Measurements from ENCODE around the gene F2. TPM values are rescaled to one million over a fixed set of nuclear protein-coding genes. Genes with fewer than 3 reads are reported as not detected.

F2 gene
- total RNA-seq, 1 experiment from 2014 or later: not detected

DNA sequence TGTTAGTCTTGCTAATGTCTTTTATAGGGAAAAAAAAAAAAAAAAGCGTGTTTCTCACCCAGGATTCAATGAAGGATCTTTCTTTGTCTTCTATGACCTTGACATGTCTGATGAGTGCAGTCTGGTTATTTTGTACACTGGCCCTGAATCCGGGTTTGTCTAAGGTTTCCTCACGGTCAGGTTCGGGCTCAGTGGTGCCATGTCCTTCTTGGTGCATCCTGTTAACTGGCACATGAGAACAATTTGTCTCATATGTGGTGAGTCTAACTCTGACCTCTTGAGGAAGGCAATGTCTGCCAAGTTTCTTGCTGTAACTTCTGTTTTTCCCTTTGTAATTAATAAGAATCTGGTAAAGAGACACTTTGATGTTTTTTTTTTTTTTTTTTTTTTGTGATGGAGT is 12.5 kb downstream of the F2 start:
- Histone ChIP-seq H3K4me3 (no peak overlapping the region), H3K9me3 (replicated peaks) (no peaks in the 10 kb centered on the region), H3K36me3 (no peaks in the 10 kb centered on the region), H3K27me3 (replicated peaks) (no peaks in the 10 kb centered on the region), H3K4me1 (replicated peaks) (peaks cover 2% of the 10 kb centered on the region), H3K27ac (no peak overlapping the region)
- no peak for DNase-seq (ENCODE audit: low read depth in 1 of 2, low spot score in 2 of 2)

DNA sequence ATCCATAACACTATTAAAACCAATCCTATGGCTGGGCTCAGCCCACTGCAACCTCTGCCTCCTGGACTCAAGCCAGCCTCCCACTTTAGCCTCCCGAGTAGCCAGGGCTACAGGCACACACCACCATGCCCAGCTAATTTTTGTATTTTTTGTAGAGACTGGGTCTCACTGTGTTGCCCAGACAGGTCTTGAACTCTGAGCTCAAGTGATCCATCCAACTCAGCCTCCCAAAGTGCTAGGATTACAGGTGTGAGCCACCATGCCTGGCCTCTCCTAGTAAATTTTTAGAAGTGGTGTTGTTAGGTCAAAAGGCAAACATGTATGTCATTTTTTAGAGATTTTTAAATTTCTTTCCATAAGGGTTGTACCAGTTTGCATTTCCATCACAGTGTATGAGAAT is 14.2 kb downstream of the F2 start:
- H3K4me1 ChIP-seq (replicated peaks): peaks cover 5% of the 10 kb centered on the region
- no peak for DNase-seq (ENCODE audit: low read depth in 1 of 2, low spot score in 2 of 2)
- H3K27ac ChIP-seq: no peak overlapping the region
- no peaks in the 10 kb centered on the region for H3K27me3 ChIP-seq (replicated peaks)
- no peaks in the 10 kb centered on the region for H3K9me3 ChIP-seq (replicated peaks)
- no peaks in the 10 kb centered on the region for H3K36me3 ChIP-seq
- no peak overlapping the region for H3K4me3 ChIP-seq

DNA sequence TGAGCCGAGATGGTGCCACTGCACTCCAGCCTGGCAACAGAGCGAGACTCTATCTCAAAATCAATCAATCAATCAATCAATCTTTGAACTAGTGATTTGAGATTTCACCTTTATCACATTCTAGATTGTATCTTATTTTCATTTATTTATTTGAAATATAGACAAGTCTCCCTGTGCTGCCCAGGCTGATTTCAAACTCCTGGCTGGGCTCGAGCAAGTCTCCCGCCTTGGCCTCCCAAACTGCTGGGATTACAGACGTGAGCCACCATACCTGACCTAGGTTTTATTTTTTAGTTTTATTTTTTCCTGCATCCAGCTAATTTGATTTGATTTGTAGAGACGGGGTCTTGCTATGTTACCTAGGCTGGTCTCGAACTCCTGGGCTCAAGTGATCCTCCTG is 17.1 kb downstream of the F2 start:
- DNase-seq (ENCODE audit: low read depth in 1 of 2, low spot score in 2 of 2): no peak
- Histone ChIP-seq H3K27ac (no peak overlapping the region), H3K4me3 (no peak overlapping the region), H3K27me3 (replicated peaks) (no peaks in the 10 kb centered on the region), H3K4me1 (replicated peaks) (peaks cover 5% of the 10 kb centered on the region), H3K9me3 (replicated peaks) (no peaks in the 10 kb centered on the region), H3K36me3 (peaks cover 8% of the 10 kb centered on the region)

DNA sequence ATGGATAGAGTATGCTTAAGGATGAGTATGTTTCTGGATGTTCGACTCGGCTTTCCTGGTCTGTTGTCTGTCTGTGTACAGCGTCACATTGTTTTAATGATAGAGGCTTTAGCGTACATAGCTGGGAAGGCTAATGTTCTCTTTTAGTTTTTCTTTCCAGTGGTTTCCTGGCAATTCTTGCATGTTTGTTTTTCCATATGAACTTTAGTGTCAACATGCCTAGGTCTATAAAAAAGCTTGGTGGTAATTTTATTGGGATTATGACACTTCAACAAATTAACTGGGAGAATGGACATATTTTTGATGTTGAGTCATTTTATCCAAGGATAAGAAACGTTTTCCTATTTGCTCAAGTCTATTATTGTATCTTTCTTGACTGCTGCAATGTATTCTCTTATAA is 17.6 kb downstream of the F2 start:
- Histone ChIP-seq H3K9me3 (replicated peaks) (no peaks in the 10 kb centered on the region), H3K4me1 (replicated peaks) (peaks cover 5% of the 10 kb centered on the region), H3K27ac (no peak overlapping the region), H3K27me3 (replicated peaks) (no peaks in the 10 kb centered on the region), H3K4me3 (no peak overlapping the region), H3K36me3 (peaks cover 13% of the 10 kb centered on the region)
- DNase-seq (ENCODE audit: low read depth in 1 of 2, low spot score in 2 of 2): peak in 1 of 2 experiments; percentile 20

DNA sequence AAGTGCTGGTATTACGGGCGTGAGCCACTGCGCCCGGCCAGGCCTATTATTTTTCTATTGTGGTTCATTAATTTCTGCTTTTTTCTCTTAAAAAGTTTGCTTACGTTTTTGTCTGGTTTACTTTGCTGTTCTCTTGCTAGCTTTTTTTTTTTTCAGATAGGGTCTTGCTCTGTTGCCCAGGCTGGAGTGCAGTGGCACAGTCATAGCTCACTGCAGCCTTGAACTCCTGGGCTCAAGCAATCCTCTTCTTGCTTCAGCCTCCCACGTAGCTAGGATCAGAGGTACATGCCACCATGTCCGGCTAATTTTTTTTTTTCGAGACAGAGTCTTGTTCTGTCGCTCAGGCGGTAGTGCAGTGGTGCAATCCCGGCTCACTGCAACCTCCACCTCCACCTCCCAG is 18.7 kb downstream of the F2 start:
- peaks cover 5% of the 10 kb centered on the region for H3K4me1 ChIP-seq (replicated peaks)
- no peak overlapping the region for H3K27ac ChIP-seq
- H3K36me3 ChIP-seq: peaks cover 24% of the 10 kb centered on the region
- no peak for DNase-seq (ENCODE audit: low read depth in 1 of 2, low spot score in 2 of 2)
- no peak overlapping the region for H3K4me3 ChIP-seq
- no peaks in the 10 kb centered on the region for H3K27me3 ChIP-seq (replicated peaks)
- no peaks in the 10 kb centered on the region for H3K9me3 ChIP-seq (replicated peaks)

DNA sequence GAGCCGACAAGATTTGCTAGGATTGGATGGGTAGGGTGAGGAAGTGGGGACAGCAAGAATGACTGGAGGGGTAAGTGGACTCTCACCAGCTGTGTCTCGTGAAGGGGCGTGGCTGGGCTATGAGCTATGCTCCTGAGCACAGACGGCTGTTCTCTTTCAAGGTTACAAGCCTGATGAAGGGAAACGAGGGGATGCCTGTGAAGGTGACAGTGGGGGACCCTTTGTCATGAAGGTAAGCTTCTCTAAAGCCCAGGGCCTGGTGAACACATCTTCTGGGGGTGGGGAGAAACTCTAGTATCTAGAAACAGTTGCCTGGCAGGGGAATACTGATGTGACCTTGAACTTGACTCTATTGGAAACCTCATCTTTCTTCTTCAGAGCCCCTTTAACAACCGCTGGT is 19.9 kb downstream of the F2 start:
- Histone ChIP-seq H3K4me3 (no peak overlapping the region), H3K27me3 (replicated peaks) (no peaks in the 10 kb centered on the region), H3K4me1 (replicated peaks) (peaks cover 5% of the 10 kb centered on the region), H3K36me3 (peaks cover 36% of the 10 kb centered on the region), H3K9me3 (replicated peaks) (no peaks in the 10 kb centered on the region), H3K27ac (no peak overlapping the region)
- DNase-seq (ENCODE audit: low read depth in 1 of 2, low spot score in 2 of 2): no peak

DNA sequence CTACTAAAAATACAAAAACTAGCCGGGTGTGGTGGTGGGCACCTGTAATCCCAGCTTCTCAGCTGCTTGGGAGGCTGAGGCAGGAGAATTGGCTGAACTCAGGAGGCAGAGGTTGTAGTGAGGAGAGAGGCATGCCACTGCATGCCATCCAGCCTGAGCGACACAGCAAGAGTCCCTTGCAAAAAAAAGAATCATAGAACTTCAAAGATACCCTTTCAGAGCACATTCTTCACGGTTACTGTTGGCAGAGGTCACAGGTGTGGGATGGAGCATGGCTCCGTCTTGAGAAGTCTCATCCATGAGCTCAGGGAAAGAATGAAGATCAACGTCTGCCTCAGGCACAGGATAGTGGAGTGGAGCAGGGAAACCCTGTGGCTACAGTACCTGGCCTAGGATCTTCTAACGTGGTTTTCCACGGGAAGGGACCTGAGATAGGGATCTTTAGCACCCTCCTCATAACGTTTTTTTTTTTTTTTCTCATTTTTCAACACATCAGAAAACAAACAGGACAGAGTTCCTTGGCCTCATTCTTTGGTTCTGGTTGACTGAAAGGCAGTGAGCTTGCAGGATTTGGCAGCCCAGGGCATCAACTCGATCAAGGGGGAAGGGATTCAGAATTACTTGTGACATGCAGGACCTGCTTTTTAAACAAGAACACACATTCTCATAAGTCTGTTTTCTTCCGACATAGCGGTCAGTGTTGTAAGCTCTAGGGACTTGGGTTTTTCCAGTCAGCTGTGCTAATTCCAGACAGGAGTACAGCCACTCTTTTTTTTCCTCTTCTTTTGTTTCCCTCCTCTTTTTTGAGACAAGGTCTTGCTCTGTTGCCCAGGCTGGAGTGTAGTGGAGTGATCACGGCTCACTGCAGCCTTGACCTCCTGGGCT is 22.8 kb downstream of the F2 start:
- H3K36me3 ChIP-seq: peaks cover 65% of the 10 kb centered on the region
- H3K4me3 ChIP-seq: no peak overlapping the region
- no peaks in the 10 kb centered on the region for H3K9me3 ChIP-seq (replicated peaks)
- H3K27ac ChIP-seq: no peak overlapping the region
- no peaks in the 10 kb centered on the region for H3K27me3 ChIP-seq (replicated peaks)
- DNase-seq (ENCODE audit: low read depth in 1 of 2, low spot score in 2 of 2): no peak
- no peaks in the 10 kb centered on the region; the same call in 1 of the 2 replicates for H3K4me1 ChIP-seq (replicated peaks)

DNA sequence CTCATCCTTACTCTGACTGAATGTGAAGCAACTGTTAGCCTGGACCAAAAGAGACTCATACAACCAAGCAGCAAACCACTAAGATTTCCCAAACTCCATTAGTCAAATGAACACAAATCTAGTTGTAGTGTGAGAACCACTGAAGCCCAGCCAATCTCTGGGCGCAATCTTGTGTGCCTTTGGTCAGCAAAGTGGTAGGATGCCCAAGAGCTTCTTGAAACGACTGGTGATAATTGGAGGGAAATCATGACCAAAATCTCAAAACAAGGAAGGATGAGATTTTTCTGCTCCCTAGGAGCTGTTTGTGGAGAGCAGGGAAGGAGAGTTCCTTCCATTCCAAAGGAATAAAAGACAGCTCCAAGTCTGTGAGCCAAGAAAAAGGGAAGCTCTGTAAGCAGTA is 24.0 kb downstream of the F2 start:
- Histone ChIP-seq H3K4me3 (no peak overlapping the region), H3K9me3 (replicated peaks) (no peaks in the 10 kb centered on the region), H3K4me1 (replicated peaks) (no peaks in the 10 kb centered on the region), H3K27me3 (replicated peaks) (no peaks in the 10 kb centered on the region), H3K36me3 (peaks cover 77% of the 10 kb centered on the region), H3K27ac (no peak overlapping the region)
- no peak for DNase-seq (ENCODE audit: low read depth in 1 of 2, low spot score in 2 of 2)

DNA sequence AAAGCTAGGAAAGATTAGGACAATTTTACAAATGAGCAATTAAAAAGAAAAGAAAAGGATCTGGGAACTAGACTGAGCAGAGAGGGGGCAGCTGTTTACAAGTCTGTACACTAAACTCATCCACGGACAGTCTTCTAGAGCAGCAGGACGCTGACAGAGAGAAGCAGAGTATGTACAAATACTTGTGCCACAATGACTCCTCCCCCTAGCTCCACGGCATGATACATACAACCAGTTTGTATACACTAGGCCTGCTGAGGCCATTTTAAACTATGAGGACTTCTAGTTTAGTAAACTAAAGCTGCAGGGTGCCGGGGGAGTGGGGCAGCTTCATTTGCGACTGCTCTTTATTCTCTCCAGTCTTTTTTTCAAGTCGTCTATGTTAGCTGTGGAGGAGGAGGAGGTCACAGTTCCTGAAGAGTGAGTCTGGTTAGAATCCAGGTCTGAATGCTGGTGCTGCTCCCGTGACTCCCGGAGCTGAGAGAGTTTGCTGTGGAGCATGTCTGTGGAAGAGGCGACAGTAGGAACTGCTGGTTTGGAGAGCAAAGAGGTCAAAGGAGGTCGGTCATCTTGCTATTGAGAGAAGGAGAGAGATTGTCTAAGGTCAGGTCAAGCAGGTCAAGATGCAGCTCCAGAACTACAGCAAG is 24.8 kb downstream of the F2 start:
- no peaks in the 10 kb centered on the region for H3K4me1 ChIP-seq (replicated peaks)
- no peak for DNase-seq (ENCODE audit: low read depth in 1 of 2, low spot score in 2 of 2)

DNA sequence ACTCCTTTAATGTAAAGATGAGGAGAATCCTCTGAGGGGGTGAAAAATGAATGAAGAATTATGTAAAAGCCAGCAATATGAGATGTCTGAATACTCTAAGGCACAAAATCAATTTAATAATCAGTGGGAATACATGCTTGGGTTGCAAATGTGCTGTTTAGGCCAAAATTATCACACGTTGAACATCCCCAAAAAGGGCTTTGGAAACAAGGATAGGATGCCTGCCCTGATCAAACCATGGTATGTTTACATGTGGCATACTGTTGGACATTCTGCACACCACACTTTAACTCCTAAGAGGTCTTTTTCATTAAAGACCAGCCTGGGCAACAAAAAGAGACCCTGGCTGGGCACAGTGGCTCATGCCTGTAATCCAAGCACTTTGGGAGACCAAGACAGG is 26.3 kb downstream of the F2 start:
- H3K27me3 ChIP-seq (replicated peaks): no peaks in the 10 kb centered on the region
- H3K9me3 ChIP-seq (replicated peaks): no peaks in the 10 kb centered on the region
- no peaks in the 10 kb centered on the region for H3K4me1 ChIP-seq (replicated peaks)
- H3K36me3 ChIP-seq: peaks cover 99% of the 10 kb centered on the region
- H3K4me3 ChIP-seq: no peak overlapping the region
- DNase-seq (ENCODE audit: low read depth in 1 of 2, low spot score in 2 of 2): no peak
- no peak overlapping the region for H3K27ac ChIP-seq

More for the DNA sequence above, 24.8 kb downstream of the F2 start:
- no peak overlapping the region for H3K27ac ChIP-seq
- peaks cover 85% of the 10 kb centered on the region for H3K36me3 ChIP-seq
- H3K27me3 ChIP-seq (replicated peaks): no peaks in the 10 kb centered on the region
- no peak overlapping the region for H3K4me3 ChIP-seq
- H3K9me3 ChIP-seq (replicated peaks): no peaks in the 10 kb centered on the region

DNA sequence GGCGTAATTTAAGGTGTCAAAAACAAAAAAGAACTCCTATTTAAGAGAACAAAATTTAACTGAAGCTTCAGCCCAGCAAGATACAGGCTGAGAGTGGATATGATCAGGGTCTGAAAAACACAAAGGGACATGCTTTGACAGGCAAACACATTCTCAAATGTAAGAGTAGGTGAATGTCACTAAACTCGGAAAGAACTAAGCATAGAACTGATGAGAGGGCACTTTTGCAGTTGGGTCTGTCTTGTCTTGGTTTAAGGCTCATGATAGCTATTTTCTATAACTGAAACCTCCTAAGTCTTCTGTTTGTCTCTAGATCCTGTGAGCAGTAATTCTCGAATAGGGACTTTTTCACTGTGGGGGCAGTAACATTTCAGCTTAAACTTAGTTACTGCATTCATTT is 27.0 kb downstream of the F2 start:
- H3K4me3 ChIP-seq: no peak overlapping the region
- H3K27ac ChIP-seq: no peak overlapping the region
- H3K9me3 ChIP-seq (replicated peaks): no peaks in the 10 kb centered on the region
- H3K36me3 ChIP-seq: peaks cover 100% of the 10 kb centered on the region
- DNase-seq (ENCODE audit: low read depth in 1 of 2, low spot score in 2 of 2): no peak
- H3K4me1 ChIP-seq (replicated peaks): no peaks in the 10 kb centered on the region
- no peaks in the 10 kb centered on the region for H3K27me3 ChIP-seq (replicated peaks)

DNA sequence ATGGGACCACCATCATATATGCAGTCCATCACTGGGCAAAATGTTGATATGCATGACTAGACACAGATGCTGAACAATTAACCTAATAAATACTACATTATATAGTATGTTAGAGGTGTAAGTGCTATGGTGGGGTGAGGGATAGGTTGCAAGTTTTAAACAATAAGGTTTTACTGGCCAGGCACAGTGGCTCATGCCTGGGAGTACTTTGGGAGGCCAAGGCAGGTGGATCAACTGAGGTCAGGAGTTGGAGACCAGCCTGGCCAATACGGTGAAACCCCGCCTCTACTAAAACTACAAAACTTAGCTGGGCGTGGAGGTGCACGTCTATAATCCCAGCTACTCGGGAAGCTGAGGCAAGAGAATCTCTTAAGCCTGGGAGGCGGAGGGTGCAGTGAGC is 28.1 kb downstream of the F2 start:
- H3K27me3 ChIP-seq (replicated peaks): no peaks in the 10 kb centered on the region
- no peaks in the 10 kb centered on the region for H3K9me3 ChIP-seq (replicated peaks)
- H3K27ac ChIP-seq: no peak overlapping the region
- H3K4me1 ChIP-seq (replicated peaks): no peaks in the 10 kb centered on the region
- no peak for DNase-seq (ENCODE audit: low read depth in 1 of 2, low spot score in 2 of 2)
- no peak overlapping the region for H3K4me3 ChIP-seq
- H3K36me3 ChIP-seq: peaks cover 97% of the 10 kb centered on the region

DNA sequence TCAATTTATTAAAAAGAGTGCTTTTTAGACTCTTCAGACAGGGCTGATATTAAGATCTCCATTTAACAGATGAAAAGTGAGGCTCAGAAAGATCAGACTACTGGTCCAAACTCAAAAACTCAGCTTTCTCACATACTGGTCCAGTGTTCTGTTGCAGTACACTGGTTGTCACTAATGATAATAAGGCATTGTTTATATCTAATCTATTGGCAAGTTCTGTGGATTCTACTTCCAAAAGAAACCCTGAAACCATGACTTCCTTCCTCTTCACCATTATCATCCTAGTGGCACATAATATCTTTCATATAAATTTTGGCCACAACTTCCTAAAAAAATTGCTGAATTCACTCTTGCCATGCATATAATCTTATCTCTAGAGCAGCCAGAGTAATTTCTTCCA is 36.9 kb downstream of the F2 start:
- Histone ChIP-seq H3K4me3 (no peak overlapping the region), H3K36me3 (peaks cover 94% of the 10 kb centered on the region), H3K27me3 (replicated peaks) (no peaks in the 10 kb centered on the region), H3K4me1 (replicated peaks) (peaks cover 9% of the 10 kb centered on the region), H3K27ac (no peak overlapping the region), H3K9me3 (replicated peaks) (no peaks in the 10 kb centered on the region)
- no peak for DNase-seq (ENCODE audit: low read depth in 1 of 2, low spot score in 2 of 2)

DNA sequence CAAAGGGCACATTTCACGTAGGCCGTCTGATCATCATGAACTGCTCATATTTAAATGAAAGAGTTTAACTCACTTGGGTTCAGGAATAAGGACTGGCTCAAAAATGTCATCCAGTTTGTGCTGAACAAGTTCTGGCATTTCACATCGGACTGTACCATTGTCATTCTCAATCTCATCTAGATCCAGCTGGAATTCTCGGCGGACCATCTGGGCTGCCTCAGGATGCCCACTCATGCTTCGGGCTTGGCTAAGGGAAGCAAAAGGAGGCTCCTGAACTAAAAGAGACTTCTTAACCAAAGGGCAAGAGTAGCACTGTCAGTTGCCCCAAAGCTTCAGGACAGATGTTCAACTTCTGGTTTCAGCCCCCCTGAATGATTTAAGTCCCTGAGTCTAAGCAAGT is 40.2 kb downstream of the F2 start:
- Histone ChIP-seq H3K27me3 (replicated peaks) (no peaks in the 10 kb centered on the region), H3K36me3 (peaks cover 98% of the 10 kb centered on the region), H3K4me1 (replicated peaks) (peaks cover 9% of the 10 kb centered on the region), H3K27ac (no peak overlapping the region), H3K9me3 (replicated peaks) (no peaks in the 10 kb centered on the region), H3K4me3 (no peak overlapping the region)
- no peak for DNase-seq (ENCODE audit: low read depth in 1 of 2, low spot score in 2 of 2)

All from SJSA1 (cell line).